SK-N-SH (cell line): Measurements from ENCODE around the gene COL5A1. TPM values are rescaled to one million over a fixed set of nuclear protein-coding genes. Genes with fewer than 3 reads are reported as not detected.

Experiments used
- CTCF ChIA-PET: fragments of 300-600, 350-600 bp; formaldehyde crosslinking; extraction: SDS; loops from one replicate; lab custom pipeline; 2021; lab: Yijun Ruan, JAX
- POLR2A ChIA-PET: fragments of 350-600 bp; sonication (Branson Sonifier 250); formaldehyde crosslinking; extraction: SDS; loops from one replicate; lab custom pipeline; 2020; ENCODE audit warnings: antibody characterized with exemption, inconsistent platforms; lab: Yijun Ruan, JAX
- DNase-seq: peaks from one replicate; pipeline ENCODE4 v3.0.0; 2012
- H2AFZ ChIP-seq: fragments of 200-600 bp; sonication (generic); 2 replicates; pipeline ENCODE4 v1.8.1; 2016; ENCODE audit warnings: antibody characterized with exemption, mild to moderate bottlenecking, low read depth
- H3F3A ChIP-seq: fragments of 200-600 bp; sonication (generic); replicated peaks from 2 replicates; pipeline ENCODE3; 2016; ENCODE audit warnings: antibody characterized with exemption, mild to moderate bottlenecking; ENCODE audit not compliant: insufficient read depth
- H3K27ac ChIP-seq, 2 experiments: fragments of 200-500 bp in 1 of 2; fragments of 200-600 bp in 1 of 2; sonication (Bioruptor generic) in 1 of 2; sonication (generic), shearing (Covaris generic) in 1 of 2; 2 replicates each; pipeline versions ENCODE4 v1.5.1 to v1.6.1; 2014 to 2016; ENCODE audit warnings: low read depth in 2 of 2, inconsistent platforms in 1 of 2, low read length in 1 of 2, mild to moderate bottlenecking in 1 of 2, mixed read lengths in 1 of 2
- H3K27me3 ChIP-seq: fragments of 200-600 bp; sonication (generic), shearing (Covaris generic); 2 replicates; pipeline ENCODE4 v1.6.1; 2016; ENCODE audit warnings: mixed run types; ENCODE audit not compliant: insufficient read depth
- H3K36me3 ChIP-seq, 2 experiments: fragments of 200-500 bp in 1 of 2; fragments of 200-600 bp in 1 of 2; sonication (Bioruptor generic) in 1 of 2; sonication (generic) in 1 of 2; replicated peaks in 1 of 2; 2 replicates each; pipeline versions ENCODE3 to v1.5.1; 2014 to 2016; ENCODE audit warnings: low read length in 1 of 2, mild to moderate bottlenecking in 1 of 2; ENCODE audit not compliant: insufficient read depth in 2 of 2, control insufficient read depth in 1 of 2
- H3K4me1 ChIP-seq, 2 experiments: fragments of 200-500 bp in 1 of 2; fragments of 200-600 bp in 1 of 2; sonication (Bioruptor generic) in 1 of 2; sonication (generic), shearing (Covaris generic) in 1 of 2; 2 replicates each; pipeline versions ENCODE4 v1.5.1 to v1.6.1; 2014 to 2016; ENCODE audit warnings: low read depth in 1 of 2, low read length in 1 of 2, mixed run types in 1 of 2; ENCODE audit not compliant: insufficient read depth in 2 of 2, control insufficient read depth in 1 of 2
- H3K4me2 ChIP-seq: fragments of 200-600 bp; sonication (generic), shearing (Covaris generic); 2 replicates; pipeline ENCODE4 v1.6.1; 2017; ENCODE audit warnings: mixed run types
- H3K4me3 ChIP-seq, 2 experiments: fragments of 200-500 bp in 1 of 2; fragments of 200-600 bp in 1 of 2; sonication (Bioruptor generic) in 1 of 2; sonication (generic), shearing (Covaris generic) in 1 of 2; 2 replicates each; pipeline versions ENCODE4 v1.5.1 to v1.8.1; 2014 to 2016; ENCODE audit warnings: low read depth in 2 of 2, inconsistent platforms in 1 of 2, low read length in 1 of 2, mild to moderate bottlenecking in 1 of 2, mixed read lengths in 1 of 2, moderate library complexity in 1 of 2
- H3K79me2 ChIP-seq: fragments of 200-600 bp; sonication (generic); 2 replicates; pipeline ENCODE4 v1.8.1; 2017; ENCODE audit warnings: mild to moderate bottlenecking; ENCODE audit not compliant: insufficient read depth
- H3K9ac ChIP-seq: fragments of 200-600 bp; sonication (generic); 2 replicates; pipeline ENCODE4 v1.6.1; 2017; ENCODE audit warnings: mixed run types
- H3K9me2 ChIP-seq: fragments of 200-600 bp; sonication (generic); 2 replicates; pipeline ENCODE4 v1.6.1; 2017; ENCODE audit warnings: mixed run types
- H3K9me3 ChIP-seq: fragments of 200-600 bp; sonication (generic); 2 replicates; pipeline ENCODE4 v1.6.1; 2017; ENCODE audit warnings: mixed run types, mild to moderate bottlenecking, moderate library complexity
- H4K20me1 ChIP-seq: fragments of 200-600 bp; sonication (generic); 2 replicates; pipeline ENCODE4 v1.6.1; 2017; ENCODE audit warnings: mild to moderate bottlenecking, mixed run types; ENCODE audit not compliant: insufficient read depth
- CHD2 ChIP-seq: fragments of 150-350 bp; IDR thresholded peaks from 2 replicates; pipeline ENCODE4 v1.6.1; 2018; ENCODE audit warnings: low read length; ENCODE audit not compliant: partially characterized antibody
- EZH2phosphoT487 ChIP-seq: fragments of 200-600 bp; sonication (generic); IDR thresholded peaks from 2 replicates; pipeline ENCODE4 v1.6.1; 2017; ENCODE audit warnings: low read depth, mixed run types, mild to moderate bottlenecking, antibody characterized with exemption, moderate library complexity, borderline replicate concordance
- FOSL2 ChIP-seq: IDR thresholded peaks from 2 replicates; pipeline ENCODE4 v1.4.0; 2012; ENCODE audit warnings: low read depth, mild to moderate bottlenecking, moderate library complexity, borderline replicate concordance
- GABPA ChIP-seq: IDR thresholded peaks from 2 replicates; pipeline ENCODE4 v1.4.0; 2012; ENCODE audit warnings: low read depth, mild to moderate bottlenecking
- MEF2A ChIP-seq: IDR thresholded peaks from 2 replicates; pipeline ENCODE4 v1.4.0; 2012; ENCODE audit warnings: low read depth, borderline replicate concordance
- REST ChIP-seq: IDR thresholded peaks from 2 replicates; pipeline ENCODE4 v1.6.1; 2012; ENCODE audit warnings: mild to moderate bottlenecking, low read depth, low read length, moderate library complexity
- TAF1 ChIP-seq: IDR thresholded peaks from 2 replicates; pipeline ENCODE4 v1.6.1; 2012; ENCODE audit warnings: low read depth, mild to moderate bottlenecking, low read length, moderate library complexity, borderline replicate concordance
- TEAD4 ChIP-seq: IDR thresholded peaks from 2 replicates; pipeline ENCODE4 v1.4.0; 2012; ENCODE audit warnings: mild to moderate bottlenecking, borderline replicate concordance; ENCODE audit not compliant: insufficient read depth
- WGBS: methylation state at CpG from one replicate; pipeline ENCODE4 v1.1.6; 2017; ENCODE audit warnings: low lambda C conversion rate; 5-methylcytosine and 5-hydroxymethylcytosine counted together
- polyA plus RNA-seq, 3 experiments: library from polyadenylated mRNA; depleted of rRNA; stranded (reverse); fragments of >200 nt; gene quantifications; 2 replicates each; pipeline ENCODE4 v1.2.3, GENCODE V29; 2012
- TF ChIP-seq, protein P1 (sequence below): fragments of 150-350 bp; IDR thresholded peaks from 2 replicates; pipeline ENCODE4 v1.6.1; 2017; ENCODE audit warnings: antibody characterized with exemption, low read length, low read depth, borderline replicate concordance
- TF ChIP-seq, protein P2 (sequence below): IDR thresholded peaks from 2 replicates; pipeline ENCODE4 v1.4.0; 2012; ENCODE audit warnings: low read depth, borderline replicate concordance
- TF ChIP-seq, protein P3 (sequence below): IDR thresholded peaks from 2 replicates; pipeline ENCODE4; 2012

COL5A1 gene
- polyA plus RNA-seq, 1 of the 3 experiments (the other 2 are of a cell fraction): 73.8 TPM

GRCh38 chr9:134592819-134593200, 48.8 kb upstream of the COL5A1 start:
- 82% methylated on average over 4 of the region's 9 CpGs for WGBS
- POLR2A ChIA-PET: no interaction called here
- CTCF ChIA-PET: no interaction called here
- H3K27ac ChIP-seq: no peak overlapping the region
- no peaks in the 10 kb centered on the region for H3K79me2 ChIP-seq
- no peak for DNase-seq
- H3K4me1 ChIP-seq: peaks cover 8 to 9% of the 10 kb centered on the region in 2 experiments; a peak in 1 of 4 replicates
- no peak overlapping the region for H3K4me3 ChIP-seq
- no peaks in the 10 kb centered on the region for H3K27me3 ChIP-seq
- H4K20me1 ChIP-seq: no peaks in the 10 kb centered on the region
- no peaks in the 10 kb centered on the region for H3K36me3 ChIP-seq
- 0 out of 2 replicates have a peak overlapping the region, but pooled peaks have one; percentile 29 for H2AFZ ChIP-seq
- H3K9me3 ChIP-seq: no peaks in the 10 kb centered on the region
- TF ChIP-seq, protein P1, sequence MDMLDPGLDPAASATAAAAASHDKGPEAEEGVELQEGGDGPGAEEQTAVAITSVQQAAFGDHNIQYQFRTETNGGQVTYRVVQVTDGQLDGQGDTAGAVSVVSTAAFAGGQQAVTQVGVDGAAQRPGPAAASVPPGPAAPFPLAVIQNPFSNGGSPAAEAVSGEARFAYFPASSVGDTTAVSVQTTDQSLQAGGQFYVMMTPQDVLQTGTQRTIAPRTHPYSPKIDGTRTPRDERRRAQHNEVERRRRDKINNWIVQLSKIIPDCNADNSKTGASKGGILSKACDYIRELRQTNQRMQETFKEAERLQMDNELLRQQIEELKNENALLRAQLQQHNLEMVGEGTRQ: no peak
- no peak for TF ChIP-seq CHD2
- no peak for TF ChIP-seq EZH2phosphoT487
- TF ChIP-seq, protein P2, sequence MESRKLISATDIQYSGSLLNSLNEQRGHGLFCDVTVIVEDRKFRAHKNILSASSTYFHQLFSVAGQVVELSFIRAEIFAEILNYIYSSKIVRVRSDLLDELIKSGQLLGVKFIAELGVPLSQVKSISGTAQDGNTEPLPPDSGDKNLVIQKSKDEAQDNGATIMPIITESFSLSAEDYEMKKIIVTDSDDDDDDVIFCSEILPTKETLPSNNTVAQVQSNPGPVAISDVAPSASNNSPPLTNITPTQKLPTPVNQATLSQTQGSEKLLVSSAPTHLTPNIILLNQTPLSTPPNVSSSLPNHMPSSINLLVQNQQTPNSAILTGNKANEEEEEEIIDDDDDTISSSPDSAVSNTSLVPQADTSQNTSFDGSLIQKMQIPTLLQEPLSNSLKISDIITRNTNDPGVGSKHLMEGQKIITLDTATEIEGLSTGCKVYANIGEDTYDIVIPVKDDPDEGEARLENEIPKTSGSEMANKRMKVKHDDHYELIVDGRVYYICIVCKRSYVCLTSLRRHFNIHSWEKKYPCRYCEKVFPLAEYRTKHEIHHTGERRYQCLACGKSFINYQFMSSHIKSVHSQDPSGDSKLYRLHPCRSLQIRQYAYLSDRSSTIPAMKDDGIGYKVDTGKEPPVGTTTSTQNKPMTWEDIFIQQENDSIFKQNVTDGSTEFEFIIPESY: no peak
- TF ChIP-seq GABPA: no peak
- TF ChIP-seq REST: no peak
- H3K4me2 ChIP-seq: no peak overlapping the region; the same call in 1 of the 2 replicates
- no peaks in the 10 kb centered on the region for H3K9me2 ChIP-seq
- H3F3A ChIP-seq: peaks cover 10% of the 10 kb centered on the region
- no peak overlapping the region for H3K9ac ChIP-seq

DNA sequence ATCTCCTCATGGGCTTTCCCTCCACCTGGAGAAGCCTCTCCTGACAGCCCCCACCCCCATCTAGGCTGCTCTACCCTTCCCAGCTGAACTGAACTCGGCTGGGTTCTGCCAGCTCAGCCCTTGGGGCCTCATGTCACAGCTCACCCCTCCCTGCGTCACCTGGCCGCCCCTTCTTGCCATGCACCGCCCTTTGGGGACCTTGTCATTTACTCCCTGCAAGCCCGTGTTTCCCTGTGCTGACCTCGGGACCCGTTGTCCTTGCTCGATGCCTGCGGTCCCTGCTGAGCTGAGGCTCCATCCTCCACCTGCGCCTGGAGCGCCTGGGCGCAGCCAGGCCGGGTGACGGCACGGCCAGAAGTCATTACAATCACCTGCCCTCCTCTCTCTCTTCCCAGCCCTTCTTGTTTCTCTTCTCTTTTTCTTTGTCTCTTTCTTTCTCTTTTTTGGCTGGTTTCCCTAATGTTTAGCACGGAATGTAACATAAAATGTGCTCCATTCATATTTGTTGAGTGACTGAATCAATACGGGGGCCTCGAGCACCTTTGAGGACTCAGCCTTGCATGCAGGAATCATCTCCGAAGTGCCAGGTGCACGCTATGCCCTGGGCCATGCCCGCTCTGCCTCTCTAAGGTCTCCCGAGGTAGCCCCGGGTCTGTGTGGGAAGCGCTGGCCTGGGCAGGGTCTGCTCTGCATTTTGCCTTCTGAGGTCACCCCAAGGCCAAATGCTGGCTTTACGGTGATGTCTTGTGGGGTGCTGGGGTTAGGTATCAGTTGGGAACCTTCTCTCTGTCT, 48.1 kb upstream of the COL5A1 start:
- Histone ChIP-seq H3F3A (peaks cover 13% of the 10 kb centered on the region), H3K27ac (no peak overlapping the region), H4K20me1 (no peaks in the 10 kb centered on the region), H3K4me2 (no peak overlapping the region), H3K79me2 (no peaks in the 10 kb centered on the region), H2AFZ (no peak overlapping the region), H3K27me3 (no peaks in the 10 kb centered on the region), H3K9me3 (no peaks in the 10 kb centered on the region), H3K4me3 (no peak overlapping the region), H3K9ac (no peak overlapping the region), H3K9me2 (no peaks in the 10 kb centered on the region), H3K36me3 (no peaks in the 10 kb centered on the region), H3K4me1 (peaks cover 8 to 9% of the 10 kb centered on the region in 2 experiments; a peak in 1 of 4 replicates)
- TF ChIP-seq TEAD4: no peak
- TF ChIP-seq, protein P3, sequence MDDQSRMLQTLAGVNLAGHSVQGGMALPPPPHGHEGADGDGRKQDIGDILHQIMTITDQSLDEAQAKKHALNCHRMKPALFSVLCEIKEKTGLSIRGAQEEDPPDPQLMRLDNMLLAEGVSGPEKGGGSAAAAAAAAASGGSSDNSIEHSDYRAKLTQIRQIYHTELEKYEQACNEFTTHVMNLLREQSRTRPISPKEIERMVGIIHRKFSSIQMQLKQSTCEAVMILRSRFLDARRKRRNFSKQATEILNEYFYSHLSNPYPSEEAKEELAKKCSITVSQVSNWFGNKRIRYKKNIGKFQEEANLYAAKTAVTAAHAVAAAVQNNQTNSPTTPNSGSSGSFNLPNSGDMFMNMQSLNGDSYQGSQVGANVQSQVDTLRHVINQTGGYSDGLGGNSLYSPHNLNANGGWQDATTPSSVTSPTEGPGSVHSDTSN: no peak
- no peak for TF ChIP-seq TAF1
- no peak for TF ChIP-seq FOSL2
- no peak for TF ChIP-seq MEF2A
- TF ChIP-seq, protein P2: no peak
- ChIA-PET POLR2A (no interaction called here), CTCF (no interaction called here)
- 89% methylated on average over 20 of the region's 25 CpGs for WGBS
- no peak for DNase-seq
